ENCODE results near the gene UBL7. TPM values are rescaled to one million over a fixed set of nuclear protein-coding genes. Genes with fewer than 3 reads are reported as not detected.

The UBL7 gene
- polyA plus RNA-seq, 3 donors: 60.2 to 68.7 (median 66.8) TPM

- no peak for DNase-seq (ENCODE audit: extremely low read depth in 1 of 11, low read depth in 9 of 11, low spot score in 4 of 11)
These were observed 58.6 kb downstream of the UBL7 start for GRCh38 chr15:74402337-74402841.

GRCh38 chr15:74400915-74401757 lies 59.8 kb downstream of the UBL7 start:
- DNase-seq (ENCODE audit: extremely low read depth in 1 of 11, low read depth in 9 of 11, low spot score in 4 of 11): no peak

- DNase-seq (ENCODE audit: extremely low read depth in 1 of 11, low read depth in 9 of 11, low spot score in 4 of 11): no peak
These were observed 60.6 kb downstream of the UBL7 start for GRCh38 chr15:74400313-74400860.

DNA sequence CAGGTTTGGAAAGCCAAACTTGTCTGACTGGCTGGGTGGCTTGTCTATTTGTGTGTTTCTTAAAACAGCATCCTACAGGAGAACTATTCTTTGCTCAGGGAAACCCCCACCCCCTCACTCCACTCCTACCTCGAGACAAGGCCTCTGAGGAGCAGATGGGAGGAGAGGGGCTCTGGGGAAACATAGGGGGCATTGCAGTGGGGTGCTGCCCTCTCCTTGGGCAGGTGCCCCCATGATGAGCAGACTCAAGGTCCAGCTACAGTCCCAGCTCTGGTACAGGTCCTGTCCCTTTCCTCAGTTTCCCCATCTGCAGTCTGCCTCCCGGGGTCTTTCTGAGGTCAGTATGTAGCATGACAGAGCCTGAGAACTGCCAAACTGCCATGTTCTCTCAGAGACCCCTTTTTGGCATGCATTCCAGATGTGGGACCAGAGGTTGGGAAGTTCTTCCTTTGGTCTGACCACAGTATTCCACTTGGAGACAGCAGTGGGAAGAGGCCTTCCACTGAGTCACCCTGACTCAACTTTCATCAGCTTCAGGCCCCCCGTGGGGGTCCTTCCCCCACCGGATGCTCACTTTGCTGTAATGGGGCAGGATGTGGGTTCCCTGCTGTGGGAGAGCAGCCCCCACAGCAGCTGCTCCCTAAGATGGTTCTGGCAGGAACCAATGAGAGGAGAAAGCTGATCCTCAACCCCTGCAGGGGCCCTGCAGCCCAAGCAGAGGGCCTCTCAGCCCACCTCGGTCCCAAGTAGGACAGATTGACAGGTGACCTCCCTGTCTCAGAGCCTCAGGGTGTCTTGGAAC lies 61.2 kb downstream of the UBL7 start:
- DNase-seq (ENCODE audit: extremely low read depth in 1 of 11, low read depth in 9 of 11, low spot score in 4 of 11): no peak

GRCh38 chr15:74399100-74399499 lies 61.9 kb downstream of the UBL7 start:
- no peak for DNase-seq (ENCODE audit: extremely low read depth in 1 of 11, low read depth in 9 of 11, low spot score in 4 of 11)

GRCh38 chr15:74398183-74398582 lies 62.8 kb downstream of the UBL7 start:
- DNase-seq (ENCODE audit: extremely low read depth in 1 of 11, low read depth in 9 of 11, low spot score in 4 of 11): no peak

DNA sequence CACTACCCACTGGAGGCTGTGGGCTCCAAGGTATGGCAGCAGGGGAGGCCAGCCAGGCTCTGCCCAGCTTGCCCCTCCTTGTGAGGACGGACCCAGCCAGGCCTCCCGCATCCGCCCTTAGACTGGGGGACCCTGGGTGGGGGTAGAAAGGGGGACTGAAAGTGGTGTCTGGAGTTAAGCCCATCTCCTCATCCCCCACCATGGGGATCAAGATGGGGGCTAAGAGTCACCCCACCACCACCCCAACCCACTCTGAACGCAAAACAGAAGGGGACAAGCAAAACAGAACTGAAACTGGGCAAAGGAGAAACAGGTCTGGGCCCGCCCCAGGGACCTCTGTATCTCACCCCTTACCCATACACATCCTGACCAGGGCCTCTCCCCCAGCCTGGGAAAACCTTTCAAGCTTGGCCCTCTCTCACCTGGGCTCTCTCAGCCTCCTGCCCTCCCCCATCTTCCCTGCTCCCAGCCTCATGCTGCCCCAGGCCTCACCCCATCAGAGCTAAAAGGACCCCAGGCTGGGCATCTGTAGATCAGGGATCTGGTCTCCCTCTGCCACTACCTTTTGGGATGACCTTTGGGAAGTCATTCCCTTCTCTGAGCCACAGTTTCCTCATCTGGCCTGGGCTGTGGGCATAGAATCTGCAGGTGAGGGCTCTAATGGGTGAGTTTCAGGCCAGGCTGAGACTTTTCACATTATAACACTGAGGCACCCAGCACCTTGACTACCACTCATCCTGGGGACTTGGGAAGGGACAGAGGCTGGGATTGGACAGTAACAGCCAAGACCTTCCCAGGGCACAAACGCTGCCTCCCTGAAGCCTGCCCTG lies 63.5 kb downstream of the UBL7 start:
- DNase-seq (ENCODE audit: extremely low read depth in 1 of 11, low read depth in 9 of 11, low spot score in 4 of 11): no peak

- DNase-seq (ENCODE audit: extremely low read depth in 1 of 11, low read depth in 9 of 11, low spot score in 4 of 11): no peak
These were observed 64.3 kb downstream of the UBL7 start for GRCh38 chr15:74396445-74397238.

DNA sequence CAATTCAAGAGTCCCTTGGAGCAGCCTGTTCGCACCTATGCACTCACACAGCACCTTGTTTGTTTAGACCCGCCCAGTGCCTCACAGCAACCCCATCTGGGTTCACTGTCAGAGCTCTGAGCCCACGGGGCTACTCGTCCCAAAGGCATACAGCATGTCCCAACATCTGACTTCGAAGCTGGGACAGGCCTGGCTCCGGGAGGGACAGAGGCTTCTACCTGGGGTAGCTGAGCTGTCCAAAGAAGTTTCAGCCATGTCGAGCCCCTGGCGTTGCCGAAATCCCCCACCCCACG lies 64.9 kb downstream of the UBL7 start:
- DNase-seq (ENCODE audit: extremely low read depth in 1 of 11, low read depth in 9 of 11, low spot score in 4 of 11): no peak

Other genes with a start within 250 kb of the UBL7 start
- gene CCDC33, start 224.8 kb downstream of the UBL7 start, polyA plus RNA-seq (ENCODE audit: insufficient read length in 3 of 3): 10 to 100 TPM in 1 of 3 donors, 1 to 10 TPM in 2; 5.0 to 10.7 (median 6.6) TPM
- gene CYP11A1, start 93.5 kb downstream of the UBL7 start, polyA plus RNA-seq (ENCODE audit: insufficient read length in 3 of 3): 1 to 10 TPM in 2 of 3 donors, under 1 TPM in 1; 1.00 to 1.2 (median 1.1) TPM
- 1 to 10 TPM; 4.7 to 7.1 (median 5.2) TPM for gene SEMA7A, start 27.2 kb downstream of the UBL7 start, polyA plus RNA-seq (ENCODE audit: insufficient read length in 3 of 3)
- gene ARID3B, start 80.1 kb upstream of the UBL7 start, polyA plus RNA-seq (ENCODE audit: insufficient read length in 3 of 3): 10 to 100 TPM; 13.5 to 17.7 (median 17.1) TPM
- 10 to 100 TPM; 70.5 to 89.5 (median 72.9) TPM for gene CLK3, start 154.7 kb upstream of the UBL7 start, polyA plus RNA-seq (ENCODE audit: insufficient read length in 3 of 3)
- 10 to 100 TPM; 41.8 to 44.1 (median 42.0) TPM for gene EDC3, start 234.9 kb upstream of the UBL7 start, polyA plus RNA-seq (ENCODE audit: insufficient read length in 3 of 3)